ENCODE data around the gene MRTFA. TPM values are rescaled to one million over a fixed set of nuclear protein-coding genes. Genes with fewer than 3 reads are reported as not detected.

The MRTFA gene
- total and polyA plus RNA-seq, 4 donors = 7.5 to 22.0 (median 9.6) TPM

DNA sequence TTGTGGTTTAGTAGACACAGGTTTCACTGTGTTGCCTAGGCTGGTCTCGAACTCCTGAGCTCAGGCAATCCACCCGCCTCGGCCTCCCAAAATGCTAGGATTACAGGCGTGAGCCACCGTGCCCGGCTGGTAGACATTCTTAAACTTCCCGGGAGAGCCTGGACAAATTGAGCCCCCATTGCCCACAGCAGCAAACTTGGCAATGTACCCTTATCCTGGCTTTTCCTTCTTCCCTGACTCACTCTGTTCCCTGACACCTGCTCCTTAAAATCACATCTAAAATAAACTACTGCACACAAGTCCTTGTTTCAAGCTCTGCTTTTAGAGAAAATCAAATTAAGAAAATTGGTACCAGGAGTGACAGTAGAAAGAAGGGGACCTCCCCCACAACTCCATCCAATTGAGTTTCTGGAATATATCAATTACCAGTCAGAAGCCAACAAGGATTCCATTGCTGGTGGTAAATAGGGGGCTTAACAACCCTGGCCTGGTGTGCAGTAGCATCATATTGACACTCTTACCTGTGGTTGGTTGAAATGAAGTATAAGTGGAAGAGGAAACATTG lies 35.4 kb upstream of the MRTFA start:
- Histone ChIP-seq H3K9me3 (ENCODE audit: control insufficient read depth in 4 of 4, low read length in 3 of 4) (peaks cover 0 to 3% (median 2%) of the 10 kb centered on the region in 4 donors), H3K27me3 (ENCODE audit: control insufficient read depth in 4 of 4, insufficient read depth in 4 of 4, low read length in 3 of 4) (no peaks in the 10 kb centered on the region)
- TF ChIP-seq RXRA (IDR thresholded peaks at IDR 0.05) = no peak
- TF ChIP-seq, protein P1, sequence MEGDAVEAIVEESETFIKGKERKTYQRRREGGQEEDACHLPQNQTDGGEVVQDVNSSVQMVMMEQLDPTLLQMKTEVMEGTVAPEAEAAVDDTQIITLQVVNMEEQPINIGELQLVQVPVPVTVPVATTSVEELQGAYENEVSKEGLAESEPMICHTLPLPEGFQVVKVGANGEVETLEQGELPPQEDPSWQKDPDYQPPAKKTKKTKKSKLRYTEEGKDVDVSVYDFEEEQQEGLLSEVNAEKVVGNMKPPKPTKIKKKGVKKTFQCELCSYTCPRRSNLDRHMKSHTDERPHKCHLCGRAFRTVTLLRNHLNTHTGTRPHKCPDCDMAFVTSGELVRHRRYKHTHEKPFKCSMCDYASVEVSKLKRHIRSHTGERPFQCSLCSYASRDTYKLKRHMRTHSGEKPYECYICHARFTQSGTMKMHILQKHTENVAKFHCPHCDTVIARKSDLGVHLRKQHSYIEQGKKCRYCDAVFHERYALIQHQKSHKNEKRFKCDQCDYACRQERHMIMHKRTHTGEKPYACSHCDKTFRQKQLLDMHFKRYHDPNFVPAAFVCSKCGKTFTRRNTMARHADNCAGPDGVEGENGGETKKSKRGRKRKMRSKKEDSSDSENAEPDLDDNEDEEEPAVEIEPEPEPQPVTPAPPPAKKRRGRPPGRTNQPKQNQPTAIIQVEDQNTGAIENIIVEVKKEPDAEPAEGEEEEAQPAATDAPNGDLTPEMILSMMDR (IDR thresholded peaks at IDR 0.05; ENCODE audit: low read depth, low read length, missing input control) = no peak
- TF ChIP-seq FOXA1 (IDR thresholded peaks at IDR 0.05) = no peak
- no peak for TF ChIP-seq TAF1 (conservative IDR thresholded peaks at IDR 0.05)
- no peak for TF ChIP-seq RAD21 (IDR thresholded peaks at IDR 0.05)
- no peak for TF ChIP-seq YY1 (IDR thresholded peaks at IDR 0.05)
- TF ChIP-seq, protein P2, sequence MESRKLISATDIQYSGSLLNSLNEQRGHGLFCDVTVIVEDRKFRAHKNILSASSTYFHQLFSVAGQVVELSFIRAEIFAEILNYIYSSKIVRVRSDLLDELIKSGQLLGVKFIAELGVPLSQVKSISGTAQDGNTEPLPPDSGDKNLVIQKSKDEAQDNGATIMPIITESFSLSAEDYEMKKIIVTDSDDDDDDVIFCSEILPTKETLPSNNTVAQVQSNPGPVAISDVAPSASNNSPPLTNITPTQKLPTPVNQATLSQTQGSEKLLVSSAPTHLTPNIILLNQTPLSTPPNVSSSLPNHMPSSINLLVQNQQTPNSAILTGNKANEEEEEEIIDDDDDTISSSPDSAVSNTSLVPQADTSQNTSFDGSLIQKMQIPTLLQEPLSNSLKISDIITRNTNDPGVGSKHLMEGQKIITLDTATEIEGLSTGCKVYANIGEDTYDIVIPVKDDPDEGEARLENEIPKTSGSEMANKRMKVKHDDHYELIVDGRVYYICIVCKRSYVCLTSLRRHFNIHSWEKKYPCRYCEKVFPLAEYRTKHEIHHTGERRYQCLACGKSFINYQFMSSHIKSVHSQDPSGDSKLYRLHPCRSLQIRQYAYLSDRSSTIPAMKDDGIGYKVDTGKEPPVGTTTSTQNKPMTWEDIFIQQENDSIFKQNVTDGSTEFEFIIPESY (IDR thresholded peaks at IDR 0.05) = no peak
- TF ChIP-seq, protein P3, sequence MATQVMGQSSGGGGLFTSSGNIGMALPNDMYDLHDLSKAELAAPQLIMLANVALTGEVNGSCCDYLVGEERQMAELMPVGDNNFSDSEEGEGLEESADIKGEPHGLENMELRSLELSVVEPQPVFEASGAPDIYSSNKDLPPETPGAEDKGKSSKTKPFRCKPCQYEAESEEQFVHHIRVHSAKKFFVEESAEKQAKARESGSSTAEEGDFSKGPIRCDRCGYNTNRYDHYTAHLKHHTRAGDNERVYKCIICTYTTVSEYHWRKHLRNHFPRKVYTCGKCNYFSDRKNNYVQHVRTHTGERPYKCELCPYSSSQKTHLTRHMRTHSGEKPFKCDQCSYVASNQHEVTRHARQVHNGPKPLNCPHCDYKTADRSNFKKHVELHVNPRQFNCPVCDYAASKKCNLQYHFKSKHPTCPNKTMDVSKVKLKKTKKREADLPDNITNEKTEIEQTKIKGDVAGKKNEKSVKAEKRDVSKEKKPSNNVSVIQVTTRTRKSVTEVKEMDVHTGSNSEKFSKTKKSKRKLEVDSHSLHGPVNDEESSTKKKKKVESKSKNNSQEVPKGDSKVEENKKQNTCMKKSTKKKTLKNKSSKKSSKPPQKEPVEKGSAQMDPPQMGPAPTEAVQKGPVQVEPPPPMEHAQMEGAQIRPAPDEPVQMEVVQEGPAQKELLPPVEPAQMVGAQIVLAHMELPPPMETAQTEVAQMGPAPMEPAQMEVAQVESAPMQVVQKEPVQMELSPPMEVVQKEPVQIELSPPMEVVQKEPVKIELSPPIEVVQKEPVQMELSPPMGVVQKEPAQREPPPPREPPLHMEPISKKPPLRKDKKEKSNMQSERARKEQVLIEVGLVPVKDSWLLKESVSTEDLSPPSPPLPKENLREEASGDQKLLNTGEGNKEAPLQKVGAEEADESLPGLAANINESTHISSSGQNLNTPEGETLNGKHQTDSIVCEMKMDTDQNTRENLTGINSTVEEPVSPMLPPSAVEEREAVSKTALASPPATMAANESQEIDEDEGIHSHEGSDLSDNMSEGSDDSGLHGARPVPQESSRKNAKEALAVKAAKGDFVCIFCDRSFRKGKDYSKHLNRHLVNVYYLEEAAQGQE (IDR thresholded peaks at IDR 0.05) = no peak
- TF ChIP-seq HNF4A (conservative IDR thresholded peaks at IDR 0.05) = no peak
- TF ChIP-seq JUND (IDR thresholded peaks at IDR 0.05) = no peak
- TF ChIP-seq HNF4G (IDR thresholded peaks at IDR 0.05) = no peak

DNA sequence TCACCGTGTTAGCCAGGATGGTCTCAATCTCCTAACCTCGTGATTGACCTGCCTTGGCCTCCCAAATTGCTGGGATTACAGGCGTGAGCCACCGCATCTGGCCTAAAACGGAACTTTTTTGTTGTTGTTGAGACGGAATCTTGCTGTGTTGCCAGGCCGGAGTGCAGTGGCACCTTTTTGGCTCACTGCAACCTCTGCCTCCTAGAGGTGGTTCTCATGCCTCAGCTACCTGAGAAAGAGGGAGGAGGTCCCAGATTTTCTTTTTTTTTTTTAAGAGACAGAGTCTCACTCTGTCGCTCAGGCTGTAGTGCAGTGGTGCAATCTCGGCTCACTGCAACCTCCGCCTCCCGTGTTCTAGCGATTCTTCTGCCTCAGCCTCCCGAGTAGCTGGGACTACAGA lies 34.9 kb upstream of the MRTFA start:
- WGBS = 97% methylated on average over 13 of the region's 13 CpGs
- TF ChIP-seq HNF4A (conservative IDR thresholded peaks at IDR 0.05) (no peak), YY1 (IDR thresholded peaks at IDR 0.05) (no peak), HNF4G (IDR thresholded peaks at IDR 0.05) (no peak), FOXA1 (IDR thresholded peaks at IDR 0.05) (no peak), RAD21 (IDR thresholded peaks at IDR 0.05) (no peak), EGR1 (IDR thresholded peaks at IDR 0.05; ENCODE audit: low read depth in 2 of 2) (no peak), GABPA (IDR thresholded peaks at IDR 0.05 in 1 of 2, conservative IDR thresholded peaks at IDR 0.05 in 1 of 2) (no peak), RXRA (IDR thresholded peaks at IDR 0.05) (no peak), TAF1 (conservative IDR thresholded peaks at IDR 0.05) (no peak), SP1 (IDR thresholded peaks at IDR 0.05) (no peak), FOXA2 (IDR thresholded peaks at IDR 0.05) (no peak)
- TF ChIP-seq, protein P4, sequence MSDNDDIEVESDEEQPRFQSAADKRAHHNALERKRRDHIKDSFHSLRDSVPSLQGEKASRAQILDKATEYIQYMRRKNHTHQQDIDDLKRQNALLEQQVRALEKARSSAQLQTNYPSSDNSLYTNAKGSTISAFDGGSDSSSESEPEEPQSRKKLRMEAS (IDR thresholded peaks at IDR 0.05) = no peak
- TF ChIP-seq, protein P3 (IDR thresholded peaks at IDR 0.05) = no peak
- TF ChIP-seq, protein P5, sequence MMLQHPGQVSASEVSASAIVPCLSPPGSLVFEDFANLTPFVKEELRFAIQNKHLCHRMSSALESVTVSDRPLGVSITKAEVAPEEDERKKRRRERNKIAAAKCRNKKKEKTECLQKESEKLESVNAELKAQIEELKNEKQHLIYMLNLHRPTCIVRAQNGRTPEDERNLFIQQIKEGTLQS (IDR thresholded peaks at IDR 0.05) = no peak
- TF ChIP-seq, protein P2 (IDR thresholded peaks at IDR 0.05) = no peak

More for the DNA sequence above, 35.4 kb upstream of the MRTFA start:
- Histone ChIP-seq H3K4me3 (ENCODE audit: low read depth in 1 of 3, low read length in 3 of 3) (no peak overlapping the region), H3K36me3 (ENCODE audit: control insufficient read depth in 4 of 4, insufficient read depth in 3 of 4, low read depth in 1 of 4, low read length in 3 of 4) (no peaks in the 10 kb centered on the region), H3K9ac (ENCODE audit: low read depth in 1 of 2, low read length in 2 of 2) (no peak overlapping the region), H3K4me1 (ENCODE audit: control insufficient read depth in 4 of 4, insufficient read depth in 4 of 4, low read length in 3 of 4) (peaks cover 0 to 2% (median 0%) of the 10 kb centered on the region in 4 donors), H3K27ac (ENCODE audit: low read depth in 1 of 2, low read length in 2 of 2) (no peak overlapping the region)
- 98% methylated on average over 7 of the region's 7 CpGs for WGBS
- no peak for DNase-seq (ENCODE audit: low spot score)

More for the DNA sequence above, 34.9 kb upstream of the MRTFA start:
- Histone ChIP-seq H3K27me3 (ENCODE audit: control insufficient read depth in 4 of 4, insufficient read depth in 4 of 4, low read length in 3 of 4) (no peaks in the 10 kb centered on the region), H3K4me3 (ENCODE audit: low read depth in 1 of 3, low read length in 3 of 3) (no peak overlapping the region), H3K9ac (ENCODE audit: low read depth in 1 of 2, low read length in 2 of 2) (no peak overlapping the region), H3K27ac (ENCODE audit: low read depth in 1 of 2, low read length in 2 of 2) (no peak overlapping the region), H3K4me1 (ENCODE audit: control insufficient read depth in 4 of 4, insufficient read depth in 4 of 4, low read length in 3 of 4) (no peaks in the 10 kb centered on the region), H3K36me3 (ENCODE audit: control insufficient read depth in 4 of 4, insufficient read depth in 3 of 4, low read depth in 1 of 4, low read length in 3 of 4) (no peaks in the 10 kb centered on the region), H3K9me3 (ENCODE audit: control insufficient read depth in 4 of 4, low read length in 3 of 4) (peaks cover 0 to 3% (median 2%) of the 10 kb centered on the region in 4 donors)
- no peak for DNase-seq (ENCODE audit: low spot score)
